ENCODE data around the gene FMO5.

DNA sequence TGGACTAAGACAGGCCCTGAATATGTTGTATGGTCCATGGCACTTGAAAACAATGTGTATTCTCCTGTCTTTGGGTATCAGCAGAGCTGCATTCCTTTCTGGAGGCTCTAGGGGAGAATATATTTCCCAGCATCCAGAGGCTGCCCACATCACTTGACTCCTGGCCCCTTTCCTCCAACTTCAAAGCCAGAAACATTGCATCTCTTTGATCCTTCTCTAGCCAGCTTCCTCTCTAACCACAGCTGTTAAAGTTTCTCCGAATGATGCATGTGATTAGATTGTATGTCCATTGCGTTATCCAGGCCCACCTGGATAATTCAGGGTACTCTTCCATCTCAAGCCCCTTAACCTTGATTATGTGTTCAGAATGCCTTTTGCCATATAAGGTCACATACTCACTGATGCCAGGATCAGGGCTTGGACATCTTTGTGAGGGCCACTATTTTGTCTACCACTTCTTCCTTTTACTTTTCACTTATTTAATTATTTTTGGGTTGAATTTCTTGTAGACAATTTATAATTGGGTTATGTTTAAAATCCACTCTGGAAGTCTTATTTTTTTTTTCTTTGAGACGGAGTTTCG is 22.6 kb upstream of the FMO5 start:
- no peak for TF ChIP-seq ZNF274 (IDR thresholded peaks at IDR 0.05; ENCODE audit: low read depth, low read length)
- no peak for TF ChIP-seq YY1 (IDR thresholded peaks at IDR 0.05; ENCODE audit: insufficient read depth, insufficient read length)
